Esophagus squamous epithelium (tissue), 4 donors: ENCODE data around the gene CHD1L.
"Not testable (repeated sequence)": the region's sequence is repeated elsewhere in the genome, so short reads cannot be mapped to it uniquely, and the experiment has no call there.

Source experiments
- POLR2A ChIP-seq, 4 donors: fragments of 450-650 bp; IDR thresholded peaks; one replicate each; pipeline ENCODE4 v1.6.1; 2017; ENCODE audit warnings: antibody characterized with exemption in 4 of 4, mild to moderate bottlenecking in 4 of 4, moderate library complexity in 3 of 4
- TF ChIP-seq, protein P1 (sequence below), 6 experiments: fragments of 450-650 bp in 4 of 6; fragments of 200-600 bp in 2 of 6; sonication (generic) in 2 of 6; IDR thresholded peaks; one replicate each; pipeline ENCODE4 v1.5.1; 2016 to 2019; ENCODE audit warnings: antibody characterized with exemption in 6 of 6, mild to moderate bottlenecking in 4 of 6, moderate library complexity in 4 of 6

GRCh38 chr1:147240131-147240721, 2.3 kb upstream of the CHD1L start:
- TF ChIP-seq, protein P1, sequence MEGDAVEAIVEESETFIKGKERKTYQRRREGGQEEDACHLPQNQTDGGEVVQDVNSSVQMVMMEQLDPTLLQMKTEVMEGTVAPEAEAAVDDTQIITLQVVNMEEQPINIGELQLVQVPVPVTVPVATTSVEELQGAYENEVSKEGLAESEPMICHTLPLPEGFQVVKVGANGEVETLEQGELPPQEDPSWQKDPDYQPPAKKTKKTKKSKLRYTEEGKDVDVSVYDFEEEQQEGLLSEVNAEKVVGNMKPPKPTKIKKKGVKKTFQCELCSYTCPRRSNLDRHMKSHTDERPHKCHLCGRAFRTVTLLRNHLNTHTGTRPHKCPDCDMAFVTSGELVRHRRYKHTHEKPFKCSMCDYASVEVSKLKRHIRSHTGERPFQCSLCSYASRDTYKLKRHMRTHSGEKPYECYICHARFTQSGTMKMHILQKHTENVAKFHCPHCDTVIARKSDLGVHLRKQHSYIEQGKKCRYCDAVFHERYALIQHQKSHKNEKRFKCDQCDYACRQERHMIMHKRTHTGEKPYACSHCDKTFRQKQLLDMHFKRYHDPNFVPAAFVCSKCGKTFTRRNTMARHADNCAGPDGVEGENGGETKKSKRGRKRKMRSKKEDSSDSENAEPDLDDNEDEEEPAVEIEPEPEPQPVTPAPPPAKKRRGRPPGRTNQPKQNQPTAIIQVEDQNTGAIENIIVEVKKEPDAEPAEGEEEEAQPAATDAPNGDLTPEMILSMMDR (IDR thresholded peaks at IDR 0.05), result not testable (repeated sequence)
- TF ChIP-seq POLR2A (IDR thresholded peaks at IDR 0.05), result not testable (repeated sequence)
